Measurements from ENCODE around the gene PRR11.
"Not testable (repeated sequence)": the region's sequence is repeated elsewhere in the genome, so short reads cannot be mapped to it uniquely, and the experiment has no call there.

Gene PRR11

GRCh38 chr17:59151591-59151990 is 4.0 kb upstream of the PRR11 start:
- DNase-seq (ENCODE audit: low read depth): peak; percentile 19

GRCh38 chr17:59152925-59153324 is 2.6 kb upstream of the PRR11 start:
- no peak for DNase-seq (ENCODE audit: low read depth)

GRCh38 chr17:59154292-59154720 is 1.2 kb upstream of the PRR11 start:
- DNase-seq (ENCODE audit: low read depth): peak; percentile 65

GRCh38 chr17:59154721-59155438 is 666 bp upstream of the PRR11 start, which contains the start of gene SKA2:
TSS of gene SKA2 (minus strand) at chr17:59155186. CDS start at chr17:59155163, 23 bp downstream.
- DNase-seq (ENCODE audit: low read depth): no peak

GRCh38 chr17:59160157-59161025 is 4.8 kb downstream of the PRR11 start:
- DNase-seq (ENCODE audit: low read depth): no peak

- DNase-seq (ENCODE audit: low read depth): no peak
Measured at GRCh38 chr17:59161477-59161876, 5.9 kb downstream of the PRR11 start.

- DNase-seq (ENCODE audit: low read depth): peak; percentile 67
Measured at GRCh38 chr17:59165933-59166342, 10.4 kb downstream of the PRR11 start.

GRCh38 chr17:59167571-59168001 is 12.0 kb downstream of the PRR11 start:
- peak; percentile 54 for DNase-seq (ENCODE audit: low read depth)

GRCh38 chr17:59172436-59173004 is 17.0 kb downstream of the PRR11 start:
- no peak for DNase-seq (ENCODE audit: low read depth)

- DNase-seq (ENCODE audit: low read depth): no peak
Measured at GRCh38 chr17:59174671-59175070, 19.1 kb downstream of the PRR11 start.

GRCh38 chr17:59175076-59175475 is 19.5 kb downstream of the PRR11 start:
- DNase-seq (ENCODE audit: low read depth): no peak

GRCh38 chr17:59178266-59178985 is 22.9 kb downstream of the PRR11 start:
- peak; percentile 27 for DNase-seq (ENCODE audit: low read depth)

GRCh38 chr17:59179601-59180000 is 24.1 kb downstream of the PRR11 start:
- not testable (repeated sequence) for DNase-seq (ENCODE audit: low read depth)

GRCh38 chr17:59180626-59181025 is 25.1 kb downstream of the PRR11 start:
- no peak for DNase-seq (ENCODE audit: low read depth)

GRCh38 chr17:59181481-59181880 is 25.9 kb downstream of the PRR11 start:
- DNase-seq (ENCODE audit: low read depth): no peak

GRCh38 chr17:59185997-59186396 is 30.5 kb downstream of the PRR11 start:
- no peak for DNase-seq (ENCODE audit: low read depth)

GRCh38 chr17:59186850-59187249 is 31.3 kb downstream of the PRR11 start:
- DNase-seq (ENCODE audit: low read depth): no peak

- no peak for DNase-seq (ENCODE audit: low read depth)
Measured at GRCh38 chr17:59190806-59191205, 35.3 kb downstream of the PRR11 start.

- DNase-seq (ENCODE audit: low read depth): no peak
Measured at GRCh38 chr17:59193336-59193862, 37.9 kb downstream of the PRR11 start.

GRCh38 chr17:59199398-59199797 is 43.9 kb downstream of the PRR11 start:
- no peak for DNase-seq (ENCODE audit: low read depth)

- DNase-seq (ENCODE audit: low read depth): no peak
Measured at GRCh38 chr17:59202320-59202719, 46.8 kb downstream of the PRR11 start.

GRCh38 chr17:59219370-59219769 is 63.8 kb downstream of the PRR11 start:
- no peak for DNase-seq (ENCODE audit: low read depth)

Measured in EH (cell line).